Sigmoid colon (tissue), 4 donors: ENCODE measurements around the gene CDKAL1.

Source experiments
- POLR2AphosphoS5 ChIP-seq, 4 donors: sonication (generic); formaldehyde crosslinking; IDR thresholded peaks; one replicate each; pipeline ENCODE4 v1.6.1; 2017; ENCODE audit warnings: antibody characterized with exemption in 4 of 4
- TF ChIP-seq, protein P1 (sequence below), 4 experiments: fragments of 450-650 bp in 3 of 4; fragments of 200-600 bp in 1 of 4; IDR thresholded peaks; one replicate each; pipeline ENCODE4 v1.5.1; 2016 to 2019; ENCODE audit warnings: antibody characterized with exemption in 4 of 4, mild to moderate bottlenecking in 3 of 4, moderate library complexity in 2 of 4

DNA sequence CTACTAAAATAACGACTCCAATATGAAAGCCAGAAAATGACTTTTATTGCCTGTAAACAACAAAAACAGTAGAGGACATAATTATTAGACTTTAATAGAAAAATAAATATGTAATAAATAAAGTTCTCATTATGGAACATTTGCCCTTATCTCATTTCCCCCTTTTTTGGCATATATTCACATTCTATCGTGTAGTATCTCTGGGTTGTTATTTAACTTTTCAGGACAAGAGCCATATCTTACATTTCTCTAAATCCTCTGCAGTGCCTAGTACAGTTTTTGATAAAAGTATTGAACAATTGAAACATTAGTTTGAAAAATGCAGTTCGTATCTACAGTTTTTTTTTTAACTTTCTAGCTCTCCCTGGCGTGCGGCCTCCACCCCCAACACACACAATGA is 617.3 kb downstream of the CDKAL1 start:
- TF ChIP-seq, protein P1, sequence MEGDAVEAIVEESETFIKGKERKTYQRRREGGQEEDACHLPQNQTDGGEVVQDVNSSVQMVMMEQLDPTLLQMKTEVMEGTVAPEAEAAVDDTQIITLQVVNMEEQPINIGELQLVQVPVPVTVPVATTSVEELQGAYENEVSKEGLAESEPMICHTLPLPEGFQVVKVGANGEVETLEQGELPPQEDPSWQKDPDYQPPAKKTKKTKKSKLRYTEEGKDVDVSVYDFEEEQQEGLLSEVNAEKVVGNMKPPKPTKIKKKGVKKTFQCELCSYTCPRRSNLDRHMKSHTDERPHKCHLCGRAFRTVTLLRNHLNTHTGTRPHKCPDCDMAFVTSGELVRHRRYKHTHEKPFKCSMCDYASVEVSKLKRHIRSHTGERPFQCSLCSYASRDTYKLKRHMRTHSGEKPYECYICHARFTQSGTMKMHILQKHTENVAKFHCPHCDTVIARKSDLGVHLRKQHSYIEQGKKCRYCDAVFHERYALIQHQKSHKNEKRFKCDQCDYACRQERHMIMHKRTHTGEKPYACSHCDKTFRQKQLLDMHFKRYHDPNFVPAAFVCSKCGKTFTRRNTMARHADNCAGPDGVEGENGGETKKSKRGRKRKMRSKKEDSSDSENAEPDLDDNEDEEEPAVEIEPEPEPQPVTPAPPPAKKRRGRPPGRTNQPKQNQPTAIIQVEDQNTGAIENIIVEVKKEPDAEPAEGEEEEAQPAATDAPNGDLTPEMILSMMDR (IDR thresholded peaks at IDR 0.05), result no peak
- no peak for TF ChIP-seq POLR2AphosphoS5 (IDR thresholded peaks at IDR 0.05)
